Gastroesophageal sphincter (tissue), 4 donors: Measurements from ENCODE around the gene MLLT10. TPM values are rescaled to one million over a fixed set of nuclear protein-coding genes. Genes with fewer than 3 reads are reported as not detected.
A peak's percentile ranks its signal among the peaks of the same experiment; 100 is the strongest.

Experiments
- ATAC-seq: fragments of 150-250 bp; one replicate; pipeline ENCODE4 v1.9.1; 2016; ENCODE audit warnings: mild to moderate bottlenecking, moderate library complexity
- H3K27ac ChIP-seq, 4 donors: fragments of 200-600 bp; sonication (generic) in 3 of 4; 1 replicate in 3 of 4; 2 replicates in 1 of 4; pipeline ENCODE4 v1.5.1; 2016 to 2019
- H3K27me3 ChIP-seq: fragments of 200-600 bp; sonication (generic); one replicate; pipeline ENCODE4 v1.5.1; 2019
- H3K36me3 ChIP-seq, 2 donors: fragments of 200-600 bp; sonication (generic); one replicate each; pipeline ENCODE4 v1.5.1; 2019; ENCODE audit warnings: control low read depth in 1 of 2
- H3K4me1 ChIP-seq, 3 donors: fragments of 200-600 bp; sonication (generic); 1 replicate in 2 of 3; 2 replicates in 1 of 3; pipeline ENCODE4 v1.5.1; 2016 to 2019; ENCODE audit warnings: control low read depth in 2 of 3
- H3K4me3 ChIP-seq, 2 donors: fragments of 200-600 bp; sonication (generic); one replicate each; pipeline ENCODE4 v1.5.1; 2019; ENCODE audit warnings: mild to moderate bottlenecking in 1 of 2, moderate library complexity in 1 of 2
- H3K9me3 ChIP-seq, 3 donors: fragments of 200-600 bp; sonication (generic); one replicate each; pipeline ENCODE4 v1.5.1; 2017 to 2019; ENCODE audit warnings: control low read depth in 2 of 3
- CTCF ChIP-seq, 4 experiments: fragments of 200-600 bp in 2 of 4; fragments of 450-650 bp in 2 of 4; sonication (generic) in 1 of 4; IDR thresholded peaks; one replicate each; pipeline ENCODE4 v1.5.1; 2017 to 2019; ENCODE audit warnings: antibody characterized with exemption in 4 of 4, mild to moderate bottlenecking in 2 of 4, moderate library complexity in 2 of 4
- EP300 ChIP-seq: sonication (generic); formaldehyde crosslinking; IDR thresholded peaks from one replicate; pipeline ENCODE4 v1.6.1; 2017; ENCODE audit warnings: antibody characterized with exemption, mild to moderate bottlenecking
- POLR2A ChIP-seq, 2 donors: fragments of 450-650 bp; IDR thresholded peaks; one replicate each; pipeline ENCODE4 v1.6.1; 2017; ENCODE audit warnings: antibody characterized with exemption in 2 of 2, mild to moderate bottlenecking in 2 of 2, moderate library complexity in 1 of 2
- POLR2AphosphoS5 ChIP-seq: sonication (generic); formaldehyde crosslinking; IDR thresholded peaks from one replicate; pipeline ENCODE4 v1.6.1; 2017; ENCODE audit warnings: antibody characterized with exemption
- WGBS, 2 donors: methylation state at CpG; one replicate each; pipeline ENCODE4 v1.1.5; 2018; ENCODE audit warnings: low coverage in 1 of 2; 5-methylcytosine and 5-hydroxymethylcytosine counted together
- total RNA-seq, 4 donors: library from RNA; depleted of rRNA; stranded (reverse); fragments of >200 nt; gene quantifications; one replicate each; pipeline ENCODE4 v1.1.0, GENCODE V29; 2016

The MLLT10 gene
- total RNA-seq, 4 donors from 2014 or later, result 27.2 to 52.1 (median 39.0) TPM

- TF ChIP-seq CTCF (IDR thresholded peaks at IDR 0.05), result no peak
- TF ChIP-seq POLR2AphosphoS5, result no peak
- TF ChIP-seq POLR2A (IDR thresholded peaks at IDR 0.05), result no peak
- no peak for TF ChIP-seq EP300
- H3K27ac ChIP-seq, result no peak overlapping the region
- ATAC-seq, result no peak
- no peaks in the 10 kb centered on the region for H3K9me3 ChIP-seq
- H3K27me3 ChIP-seq, result no peaks in the 10 kb centered on the region
- peaks cover 0 to 22% (median 0%) of the 10 kb centered on the region in 3 donors for H3K4me1 ChIP-seq
- WGBS, 2 donors, result 51 to 52% methylated on average over 2 of the region's 2 CpGs
- H3K36me3 ChIP-seq, result peaks cover 0 to 3% of the 10 kb centered on the region in 2 donors
- no peak overlapping the region for H3K4me3 ChIP-seq
These were observed 128.6 kb downstream of the MLLT10 start for GRCh38 chr10:21662635-21663034.

- Histone ChIP-seq H3K36me3 (peaks cover 0 to 11% of the 10 kb centered on the region in 2 donors), H3K4me1 (peaks cover 0 to 23% (median 0%) of the 10 kb centered on the region in 3 donors), H3K9me3 (no peaks in the 10 kb centered on the region), H3K27me3 (no peaks in the 10 kb centered on the region), H3K27ac (no peak overlapping the region), H3K4me3 (no peak overlapping the region)
- TF ChIP-seq POLR2A (IDR thresholded peaks at IDR 0.05), result no peak
- TF ChIP-seq CTCF (IDR thresholded peaks at IDR 0.05), result no peak
- no peak for TF ChIP-seq POLR2AphosphoS5
- TF ChIP-seq EP300, result no peak
- WGBS, 2 donors, result 42 to 78% methylated on average over 1 of the region's 1 CpG
- no peak for ATAC-seq
These were observed 134.8 kb downstream of the MLLT10 start for GRCh38 chr10:21668831-21669230.

- Histone ChIP-seq H3K4me3 (no peak overlapping the region), H3K27me3 (no peaks in the 10 kb centered on the region), H3K36me3 (peaks cover 0 to 11% of the 10 kb centered on the region in 2 donors), H3K27ac (no peak overlapping the region), H3K9me3 (no peaks in the 10 kb centered on the region), H3K4me1 (peaks cover 0 to 28% (median 0%) of the 10 kb centered on the region in 3 donors)
- ATAC-seq, result no peak
- WGBS, 2 donors, result 62 to 65% methylated on average over 2 of the region's 2 CpGs
- TF ChIP-seq CTCF (IDR thresholded peaks at IDR 0.05), result no peak
- no peak for TF ChIP-seq EP300
- TF ChIP-seq POLR2A (IDR thresholded peaks at IDR 0.05), result no peak
- no peak for TF ChIP-seq POLR2AphosphoS5
These were observed 136.4 kb downstream of the MLLT10 start for GRCh38 chr10:21670391-21670790.

- Histone ChIP-seq H3K36me3 (peaks cover 0 to 11% of the 10 kb centered on the region in 2 donors), H3K4me1 (peaks cover 0 to 34% (median 0%) of the 10 kb centered on the region in 3 donors), H3K4me3 (no peak overlapping the region), H3K27ac (no peak overlapping the region), H3K9me3 (no peaks in the 10 kb centered on the region), H3K27me3 (no peaks in the 10 kb centered on the region)
- 75 to 78% methylated on average over 2 of the region's 2 CpGs for WGBS, 2 donors
- ATAC-seq, result no peak
- TF ChIP-seq POLR2A (IDR thresholded peaks at IDR 0.05) (no peak), CTCF (IDR thresholded peaks at IDR 0.05) (no peak)
These were observed 139.6 kb downstream of the MLLT10 start for GRCh38 chr10:21673668-21674067.

GRCh38 chr10:21675157-21675796 lies 141.2 kb downstream of the MLLT10 start:
- ATAC-seq, result no peak
- TF ChIP-seq POLR2A (IDR thresholded peaks at IDR 0.05) (no peak), EP300 (no peak), CTCF (IDR thresholded peaks at IDR 0.05) (peak; percentile 35 to 61 (median 44)), POLR2AphosphoS5 (no peak)
- Histone ChIP-seq H3K27ac (no peak overlapping the region), H3K4me1 (peaks cover 0 to 23% (median 0%) of the 10 kb centered on the region in 3 donors), H3K27me3 (no peaks in the 10 kb centered on the region), H3K9me3 (no peaks in the 10 kb centered on the region), H3K4me3 (no peak overlapping the region), H3K36me3 (peaks cover 0 to 11% of the 10 kb centered on the region in 2 donors)
- 83 to 88% methylated on average over 2 of the region's 2 CpGs for WGBS, 2 donors
